NCI-H1436 (cell line): ENCODE results near the gene MAN2A1.

Source experiments
- DNase-seq: peaks from one replicate; lab custom pipeline; 2025; lab: John Stamatoyannopoulos, UW

MAN2A1 gene

DNA sequence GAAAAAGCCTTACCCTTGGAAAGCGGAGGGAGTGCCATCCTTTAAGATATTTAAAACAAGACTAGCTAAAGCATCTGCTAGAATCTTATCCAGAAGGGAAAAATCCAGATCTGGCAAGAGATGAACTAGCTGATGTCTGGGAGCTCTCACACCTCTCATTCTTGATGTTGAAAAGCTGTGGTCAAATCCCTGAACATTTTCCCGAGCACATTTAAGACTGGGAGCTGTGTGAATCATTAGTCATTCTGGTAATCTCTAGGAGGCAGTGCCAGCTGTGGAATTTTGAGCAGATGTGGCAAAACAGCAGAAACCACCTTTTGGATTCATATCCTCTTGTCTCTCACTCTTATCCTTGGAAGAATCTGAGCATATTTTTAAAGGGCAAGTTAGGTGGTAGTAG is 218.0 kb downstream of the MAN2A1 start:
- no peak for DNase-seq

DNA sequence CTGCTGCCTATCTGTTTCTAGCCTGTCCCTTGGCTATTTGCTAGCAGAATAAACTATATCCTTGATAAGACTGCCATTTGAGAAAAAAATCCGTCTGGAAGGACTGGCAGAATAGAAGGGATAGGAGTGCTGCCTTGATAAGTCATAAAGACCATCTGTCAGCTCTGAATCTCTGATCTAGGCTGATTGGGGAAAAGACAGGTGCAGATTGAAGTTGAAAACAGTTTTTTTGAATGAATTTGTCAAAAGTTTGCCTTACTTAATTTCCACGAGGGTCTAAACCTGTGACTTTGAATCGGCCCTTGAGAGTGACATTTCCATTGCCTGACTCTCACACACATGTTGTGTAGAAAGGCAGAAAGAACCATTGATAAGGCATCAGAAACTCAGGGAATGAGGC is 218.6 kb downstream of the MAN2A1 start:
- no peak for DNase-seq

DNA sequence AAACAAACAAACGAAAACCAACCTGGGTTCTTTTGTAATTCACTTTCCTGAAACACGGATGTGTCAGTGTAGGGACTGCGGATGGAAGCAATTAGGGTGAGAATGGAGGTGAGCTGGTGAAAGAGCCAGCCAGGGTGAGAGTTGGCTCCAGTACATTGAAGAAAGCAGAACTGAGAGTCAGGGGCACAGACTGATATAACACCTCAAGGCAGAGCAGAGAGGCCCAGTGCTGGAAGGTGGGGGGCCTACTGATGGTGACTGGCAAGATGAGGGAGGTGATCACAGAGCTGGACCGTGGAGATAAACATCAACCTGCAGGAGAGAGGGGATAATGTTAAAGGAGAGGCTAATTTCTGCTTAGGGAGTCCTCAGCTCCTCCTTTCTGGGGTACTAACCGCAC is 221.1 kb downstream of the MAN2A1 start:
- DNase-seq: no peak

DNA sequence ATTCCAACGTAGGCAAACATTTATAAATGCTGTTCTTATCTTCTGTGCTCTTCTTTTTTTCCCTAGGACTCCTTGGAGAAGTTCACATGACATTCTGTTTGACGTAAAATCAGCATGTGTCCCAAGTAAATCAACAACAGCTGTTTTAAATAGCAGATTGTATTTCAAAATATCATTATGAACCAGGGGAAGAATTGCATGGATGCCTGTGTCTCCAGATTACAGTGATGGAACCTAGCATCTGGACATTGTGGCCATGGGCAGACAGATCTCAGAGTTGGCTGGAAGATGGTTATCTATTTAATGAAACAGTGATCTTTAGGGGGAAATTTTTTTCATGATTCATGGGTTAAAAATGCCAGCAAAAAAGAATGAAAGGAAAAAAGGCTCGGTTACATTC is 222.0 kb downstream of the MAN2A1 start:
- no peak for DNase-seq

DNA sequence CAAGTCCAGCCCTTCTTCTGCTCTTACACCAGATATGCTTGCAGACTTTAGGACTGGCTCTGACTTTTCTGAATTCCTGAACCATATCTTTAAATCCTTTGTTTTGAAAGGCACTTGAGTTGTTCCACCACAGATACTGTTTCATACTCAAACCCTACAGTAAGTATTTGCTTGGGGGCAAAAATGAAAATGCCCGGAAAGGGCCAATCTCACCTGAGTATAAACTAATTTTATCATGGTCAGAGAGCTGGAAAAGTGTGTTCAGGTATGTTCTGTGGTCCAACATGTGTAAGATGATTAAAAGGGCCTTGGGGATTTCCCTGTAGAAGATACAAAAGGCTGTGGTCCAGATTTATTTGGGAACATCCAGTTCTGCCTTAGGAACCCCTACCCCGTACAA is 225.2 kb downstream of the MAN2A1 start:
- DNase-seq: no peak

DNA sequence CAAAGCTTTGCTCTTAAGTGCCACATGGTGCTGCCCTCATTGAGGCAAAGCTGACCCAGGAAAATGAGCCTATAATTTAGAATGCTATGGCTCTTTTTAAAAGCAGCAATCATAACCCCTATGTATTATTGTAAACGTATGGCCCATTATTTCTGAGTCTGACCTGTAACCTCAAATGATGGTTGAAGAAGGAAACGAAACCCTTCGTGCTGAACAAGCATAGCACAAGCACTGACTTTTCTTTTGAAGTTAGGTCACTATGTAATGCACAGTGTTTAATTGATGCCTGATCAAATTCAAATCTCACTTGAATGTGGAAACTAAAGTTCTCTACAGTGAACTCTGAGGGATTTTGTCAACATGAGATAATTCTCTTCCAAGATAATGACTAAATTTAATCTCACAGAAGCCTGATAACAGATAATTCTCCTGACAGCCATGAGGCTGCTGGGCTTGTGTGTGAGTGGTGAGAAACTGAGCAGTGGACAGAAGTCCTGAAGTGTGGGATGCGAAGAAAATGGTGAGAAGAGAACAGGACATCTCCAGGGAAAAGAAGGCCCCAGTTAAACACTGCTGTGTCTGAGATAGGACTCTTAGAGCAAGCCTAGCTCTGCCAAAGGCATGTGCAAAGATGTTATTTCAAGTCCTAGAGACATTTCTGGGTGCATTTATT is 226.9 kb downstream of the MAN2A1 start:
- no peak for DNase-seq
